ENCODE results near the gene STAT6.

STAT6 gene

DNA sequence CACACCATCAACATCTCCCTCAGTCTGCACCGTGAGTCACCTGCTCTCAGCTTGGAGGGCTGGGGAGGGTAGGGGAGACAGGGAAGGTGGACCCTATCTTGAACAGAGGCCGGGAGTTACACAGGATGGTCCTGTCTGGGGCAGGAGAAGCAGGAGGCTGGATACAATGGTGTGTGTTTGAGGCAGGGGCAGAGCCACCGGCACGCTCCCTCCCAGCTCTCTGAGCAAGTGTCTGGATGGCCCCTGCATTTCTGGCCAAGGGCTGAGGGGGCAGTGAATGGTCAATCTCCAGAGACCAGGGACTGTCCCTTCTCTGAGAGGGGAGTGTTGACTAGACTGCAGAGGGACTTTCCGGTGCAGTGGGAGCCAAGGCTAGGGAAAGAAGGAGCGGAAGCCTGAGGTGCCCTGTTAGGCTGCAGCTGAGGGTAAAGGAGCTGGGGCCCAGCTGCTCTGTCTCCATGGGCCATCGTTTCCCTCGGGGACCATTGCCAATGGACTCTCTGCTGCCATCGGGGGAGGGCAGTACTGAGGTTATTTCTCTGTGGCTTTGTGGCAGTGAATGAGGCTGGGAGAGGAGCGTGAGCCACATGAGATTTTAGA lies 34.4 kb upstream of the STAT6 start:
- no peak for DNase-seq

- DNase-seq, result no peak
Measured at GRCh38 chr12:57143454-57143853, 32.3 kb upstream of the STAT6 start.

DNA sequence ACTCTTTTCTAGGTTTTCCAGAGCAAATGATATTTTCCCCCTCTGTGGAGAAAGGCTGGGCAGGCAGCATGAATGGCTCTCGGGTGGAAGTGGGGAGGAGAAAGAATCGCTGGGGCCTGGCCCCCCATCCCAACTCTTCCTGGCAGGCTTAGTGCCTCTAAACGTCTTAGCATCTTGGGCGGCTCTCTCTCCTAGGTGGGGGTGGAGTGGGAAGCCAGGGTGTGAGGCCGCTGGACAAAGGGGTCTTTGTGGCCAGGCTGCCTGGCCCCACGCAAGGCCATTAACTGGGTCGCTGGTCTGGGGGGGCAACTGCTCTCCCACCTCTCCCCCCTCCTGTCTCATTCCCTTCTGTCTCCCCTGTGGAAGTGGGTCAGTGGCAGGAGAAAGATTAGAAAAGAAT lies 31.6 kb upstream of the STAT6 start:
- no peak for DNase-seq

DNA sequence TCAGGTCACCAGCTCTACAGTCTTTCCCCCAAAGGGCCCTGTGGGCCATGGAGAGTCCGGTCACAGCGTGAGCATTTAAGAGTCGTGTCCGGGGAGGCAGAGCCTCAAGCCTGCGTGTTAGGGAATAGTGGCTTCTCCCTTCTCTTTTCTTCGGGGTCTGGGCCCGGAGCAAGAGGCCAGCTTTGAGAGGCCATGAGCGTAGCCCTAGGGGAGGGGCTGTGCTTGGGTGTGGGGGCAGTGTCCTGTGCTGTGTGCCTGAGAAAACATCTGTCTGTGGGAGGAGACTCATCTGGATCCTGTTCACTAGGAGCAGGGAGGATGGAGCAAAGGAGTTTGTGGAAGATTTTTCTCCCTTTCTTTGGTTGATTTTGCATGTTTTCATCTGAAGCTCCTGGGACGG lies 31.0 kb upstream of the STAT6 start:
- no peak for DNase-seq

DNA sequence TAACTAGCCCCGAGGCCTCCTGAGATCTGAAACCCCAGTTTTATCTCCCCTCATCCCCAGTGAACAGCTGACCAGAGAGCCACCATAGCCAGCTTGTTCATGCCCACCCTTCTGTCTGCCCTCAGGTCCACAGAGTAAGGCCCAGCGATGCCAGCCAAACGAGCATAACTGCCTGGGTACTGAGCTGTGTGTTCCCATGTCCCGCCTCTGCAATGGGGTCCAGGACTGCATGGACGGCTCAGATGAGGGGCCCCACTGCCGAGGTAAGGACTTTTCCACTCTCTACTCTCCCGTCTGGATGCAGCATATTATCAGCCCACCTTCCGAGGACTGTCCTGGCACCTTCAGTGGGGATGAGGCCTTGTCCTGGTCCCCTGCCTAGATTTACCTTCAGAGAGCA lies 30.1 kb upstream of the STAT6 start:
- no peak for DNase-seq

- DNase-seq, result peak; percentile 53
Measured at GRCh38 chr12:57139796-57140649, 28.9 kb upstream of the STAT6 start.

DNA sequence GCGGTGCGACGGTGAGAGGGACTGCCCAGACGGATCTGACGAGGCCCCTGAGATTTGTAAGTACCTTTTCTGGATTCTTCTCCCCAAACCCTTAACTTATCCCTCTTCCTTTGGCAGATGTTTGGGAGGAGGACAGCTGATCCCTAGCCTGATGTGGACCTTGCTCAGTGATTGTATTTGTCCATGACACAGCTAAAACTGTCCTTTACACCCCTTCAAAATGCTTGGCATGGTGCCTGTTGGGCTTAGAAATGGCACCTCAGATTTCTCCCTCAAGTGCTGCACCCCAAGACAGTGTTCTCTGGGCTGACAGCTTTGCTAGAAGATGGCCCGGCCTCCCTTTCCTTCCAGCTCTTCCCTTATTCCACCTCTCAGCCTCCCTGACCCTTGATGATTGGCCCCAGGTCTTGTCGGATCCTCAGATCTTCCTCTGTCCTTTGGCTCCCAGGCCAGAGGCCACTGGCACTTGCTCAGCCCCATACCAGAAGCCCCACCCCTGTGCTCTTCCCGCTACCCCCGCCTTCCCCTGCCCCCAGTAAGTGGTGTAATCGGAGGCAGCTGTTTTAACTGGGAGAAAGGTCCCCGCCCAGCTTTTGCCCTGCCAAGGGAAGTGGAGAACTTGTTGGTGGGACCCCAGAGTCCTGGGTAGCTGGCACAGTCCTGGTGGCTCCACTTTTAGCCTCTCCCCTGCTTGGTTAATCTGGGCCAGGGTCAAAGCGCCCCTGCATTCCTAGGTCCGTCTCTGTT lies 27.5 kb upstream of the STAT6 start:
- DNase-seq, result no peak

DNA sequence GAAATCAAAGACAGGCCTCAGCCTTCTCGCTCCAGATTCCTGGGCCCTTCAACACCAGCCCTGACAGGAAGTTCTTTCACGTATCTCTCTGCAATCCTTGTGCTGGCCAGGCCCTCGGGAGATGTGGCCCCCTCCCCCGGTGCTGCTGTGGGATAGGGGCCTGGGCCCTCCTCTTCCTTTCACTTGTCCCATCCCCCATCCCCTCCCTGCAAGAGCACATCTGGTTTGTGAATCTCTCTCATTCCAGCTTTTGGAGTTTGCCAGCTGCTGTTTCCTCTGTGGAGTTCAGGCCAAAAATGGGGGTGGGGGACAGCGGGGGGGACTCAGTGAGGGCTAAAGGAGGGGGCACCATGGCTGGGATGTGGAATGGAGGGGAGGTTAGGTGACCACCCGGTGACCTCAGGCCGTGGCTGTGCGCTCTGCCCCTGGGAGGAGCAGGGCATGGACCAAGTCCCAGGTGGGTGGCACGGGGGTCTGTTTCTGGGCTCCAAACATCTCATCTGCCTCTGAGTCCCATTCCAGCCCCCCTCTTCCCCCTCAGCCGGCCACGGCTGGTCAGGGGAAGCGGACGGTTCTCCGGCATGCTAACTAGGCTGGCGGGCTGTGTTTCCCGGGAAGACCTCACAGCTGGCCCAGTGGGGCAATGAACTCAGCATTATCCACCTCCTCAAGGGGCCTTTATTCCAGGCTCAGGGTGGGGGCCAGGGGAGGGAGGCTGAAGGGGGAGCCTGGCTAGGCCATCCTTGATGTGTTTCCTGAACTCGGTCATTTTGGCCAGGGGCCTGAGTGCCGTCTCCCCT lies 24.6 kb upstream of the STAT6 start:
- DNase-seq, result peak; percentile 53

- DNase-seq, result no peak
Measured at GRCh38 chr12:57134949-57135348, 23.8 kb upstream of the STAT6 start.

GRCh38 chr12:57133916-57134315 lies 22.8 kb upstream of the STAT6 start:
- no peak for DNase-seq

DNA sequence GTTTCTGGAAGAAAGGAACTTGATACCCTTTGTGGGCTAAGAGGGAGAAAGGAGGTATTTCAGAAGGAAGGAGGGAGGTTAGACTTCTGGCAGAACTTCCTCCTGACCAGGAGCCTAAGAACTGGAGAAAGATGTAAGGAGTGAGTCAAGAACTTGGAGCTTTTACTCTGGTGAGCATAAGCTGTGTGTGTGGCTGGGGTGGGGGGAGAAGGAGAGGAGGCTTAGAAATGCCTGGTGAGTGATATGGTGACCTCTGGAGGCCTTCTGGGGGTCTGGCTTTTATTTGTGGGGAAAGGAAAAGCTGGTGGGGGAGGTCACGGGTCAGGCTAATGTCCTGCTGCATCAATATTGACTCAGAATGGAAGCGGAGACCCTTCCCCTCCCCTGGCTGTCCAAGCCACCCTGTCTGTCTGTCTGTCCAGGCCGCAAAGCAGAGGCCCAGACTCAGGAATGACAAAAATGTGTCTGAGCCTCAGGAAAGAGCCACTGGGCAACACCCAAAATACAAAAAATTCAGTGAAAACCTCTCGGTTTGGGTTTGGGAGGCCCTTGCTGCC lies 21.9 kb upstream of the STAT6 start:
- peak; percentile 81 for DNase-seq

DNA sequence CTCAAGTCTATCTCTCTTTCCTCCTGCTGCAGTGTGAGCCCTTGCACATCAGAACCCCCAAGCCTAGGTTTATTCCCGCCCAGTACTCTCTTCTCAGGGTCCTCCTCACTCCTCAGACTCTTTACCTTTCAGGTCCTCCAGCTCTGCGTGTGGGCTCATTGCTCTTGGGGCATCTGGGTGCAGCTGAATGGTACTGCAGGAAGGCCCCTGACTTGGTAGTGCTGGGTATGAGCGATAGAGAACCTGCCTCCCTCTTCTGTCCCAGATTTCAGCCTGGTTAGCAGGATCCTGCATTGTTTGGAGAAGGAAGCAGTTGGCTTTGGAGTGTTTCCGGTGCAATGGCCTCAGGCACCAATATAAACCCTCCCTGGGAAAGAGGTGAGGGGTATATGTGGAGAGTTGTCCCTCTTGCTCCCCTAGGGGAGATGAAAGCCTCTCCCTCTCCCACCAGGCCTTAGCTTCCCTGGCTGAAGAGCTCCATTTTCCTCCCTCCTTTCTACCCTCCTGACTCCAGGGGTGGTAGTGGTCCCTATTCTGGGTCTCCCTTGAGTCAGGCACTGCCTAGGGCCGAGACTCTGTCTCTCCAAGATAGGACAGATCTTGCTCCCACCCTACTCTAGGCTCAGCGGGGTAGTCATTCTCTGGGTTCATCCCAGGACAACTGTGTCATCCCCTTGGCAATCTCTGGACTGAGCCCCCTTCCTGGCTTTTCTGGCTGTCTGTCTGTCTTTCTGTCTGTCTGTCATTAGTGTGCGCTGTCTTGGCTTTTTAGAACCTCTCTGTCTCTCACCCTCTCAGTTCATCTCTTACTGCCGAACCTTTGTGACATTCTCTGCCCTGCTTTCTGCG lies 21.0 kb upstream of the STAT6 start:
- DNase-seq, result no peak

DNA sequence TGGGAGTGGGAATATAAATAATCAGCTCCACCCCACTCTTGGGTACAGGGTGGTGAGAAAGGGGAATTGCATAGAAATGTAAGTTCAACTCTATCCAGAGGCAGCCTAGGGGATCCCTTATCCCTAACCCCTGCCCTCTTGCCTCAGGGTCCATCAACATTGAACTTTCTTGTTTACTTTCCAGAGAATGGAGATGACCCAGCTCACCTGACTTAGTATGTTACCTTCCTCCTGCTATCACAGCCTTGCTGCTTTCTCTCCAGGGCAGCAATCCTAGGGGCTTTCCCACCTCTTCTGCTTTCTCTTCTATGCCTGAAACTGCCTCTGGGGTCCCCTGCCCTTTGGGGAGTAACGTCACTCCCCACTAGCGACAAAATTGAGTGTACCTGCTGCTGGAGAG lies 19.8 kb upstream of the STAT6 start:
- DNase-seq, result no peak

GRCh38 chr12:57129889-57130288 lies 18.7 kb upstream of the STAT6 start:
- no peak for DNase-seq

GRCh38 chr12:57129321-57129842 lies 18.2 kb upstream of the STAT6 start:
- DNase-seq, result no peak

DNA sequence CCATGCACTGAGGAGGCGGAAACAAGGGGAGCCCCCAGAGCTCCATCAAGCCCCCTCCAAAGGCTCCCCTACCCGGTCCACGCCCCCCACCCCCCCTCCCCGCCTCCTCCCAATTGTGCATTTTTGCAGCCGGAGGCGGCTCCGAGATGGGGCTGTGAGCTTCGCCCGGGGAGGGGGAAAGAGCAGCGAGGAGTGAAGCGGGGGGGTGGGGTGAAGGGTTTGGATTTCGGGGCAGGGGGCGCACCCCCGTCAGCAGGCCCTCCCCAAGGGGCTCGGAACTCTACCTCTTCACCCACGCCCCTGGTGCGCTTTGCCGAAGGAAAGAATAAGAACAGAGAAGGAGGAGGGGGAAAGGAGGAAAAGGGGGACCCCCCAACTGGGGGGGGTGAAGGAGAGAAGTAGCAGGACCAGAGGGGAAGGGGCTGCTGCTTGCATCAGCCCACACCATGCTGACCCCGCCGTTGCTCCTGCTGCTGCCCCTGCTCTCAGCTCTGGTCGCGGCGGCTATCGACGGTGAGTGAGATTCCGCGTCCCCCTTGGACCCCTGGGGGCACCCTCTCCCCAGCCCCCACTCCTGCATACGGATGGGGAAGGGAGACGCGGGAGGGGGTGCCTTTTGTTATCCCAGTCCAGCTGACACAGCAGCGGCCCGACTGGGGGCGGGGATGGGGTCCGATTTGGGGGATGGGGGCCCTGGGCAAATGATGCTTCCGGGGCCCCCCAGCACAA lies 17.5 kb upstream of the STAT6 start:
- DNase-seq, result no peak

- DNase-seq, result peak; percentile 83
Measured at GRCh38 chr12:57127726-57128518, 16.8 kb upstream of the STAT6 start, which contains the start of gene LRP1. Gene LRP1, plus strand, starts transcription at chr12:57128483. Its CDS starts 482 bp downstream, at chr12:57128965.

GRCh38 chr12:57127101-57127725 lies 16.1 kb upstream of the STAT6 start:
- no peak for DNase-seq

GRCh38 chr12:57126561-57126960 lies 15.4 kb upstream of the STAT6 start:
- DNase-seq, result no peak

All from fibroblast of skin of back (primary cell).